Liver (tissue), 3 donors: Measurements from ENCODE around the gene TMEM254.

Experiments used
- CTCF ChIP-seq: fragments of 150-350 bp; IDR thresholded peaks from 2 replicates; pipeline ENCODE4 v1.5.1; 2017; ENCODE audit warnings: improper control_type of control experiment, low read depth, low read length; ENCODE audit not compliant: missing input control
- EGR1 ChIP-seq, 2 donors: IDR thresholded peaks; 2 replicates each; pipeline ENCODE4 v1.6.1; 2016 to 2018; ENCODE audit warnings: antibody characterized with exemption in 2 of 2, low read depth in 2 of 2
- FOXA1 ChIP-seq: IDR thresholded peaks from 2 replicates; pipeline ENCODE4 v1.6.1; 2016; ENCODE audit warnings: antibody characterized with exemption
- JUND ChIP-seq, 2 donors: IDR thresholded peaks; 2 replicates each; pipeline ENCODE4 v1.6.1; 2016; ENCODE audit warnings: antibody characterized with exemption in 2 of 2
- NR2F2 ChIP-seq: IDR thresholded peaks from 2 replicates; pipeline ENCODE4 v1.6.1; 2016; ENCODE audit warnings: antibody characterized with exemption
- RXRA ChIP-seq, 2 donors: IDR thresholded peaks; 2 replicates each; pipeline ENCODE4 v1.6.1; 2017 to 2018; ENCODE audit warnings: antibody characterized with exemption in 2 of 2, mild to moderate bottlenecking in 1 of 2
- TAF1 ChIP-seq: conservative IDR thresholded peaks from 2 replicates; pipeline ENCODE4 v1.6.1; 2016; ENCODE audit warnings: antibody characterized with exemption, mild to moderate bottlenecking
- TF ChIP-seq, protein P1 (sequence below): IDR thresholded peaks from 2 replicates; pipeline ENCODE4 v1.6.1; 2016; ENCODE audit warnings: antibody characterized with exemption
- donor health status: healthy.
- donor health status: healthy.

DNA sequence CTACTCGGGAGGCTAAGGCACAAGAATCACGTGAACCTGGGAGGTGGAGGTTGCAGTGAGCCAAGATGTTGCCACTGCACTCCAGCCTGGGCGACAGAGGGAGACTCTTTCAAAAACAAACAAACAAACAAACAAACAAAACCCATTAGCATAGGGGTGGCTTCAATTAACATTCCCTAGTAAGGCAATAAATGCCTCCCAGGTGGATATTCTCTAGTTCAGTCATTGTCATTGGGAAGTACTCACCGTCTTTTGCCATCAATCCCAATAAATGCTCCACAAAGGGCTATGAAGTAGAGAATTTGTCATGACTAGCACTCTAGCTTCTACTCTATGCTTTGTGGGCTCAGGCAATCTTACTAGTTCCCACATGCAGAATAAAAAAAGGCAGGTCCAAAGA is 11.7 kb upstream of the TMEM254 start:
- TF ChIP-seq FOXA1 (no peak), CTCF (no peak), EGR1 (IDR thresholded peaks at IDR 0.05; ENCODE audit: low read depth in 2 of 2) (no peak), JUND (IDR thresholded peaks at IDR 0.05) (no peak), RXRA (IDR thresholded peaks at IDR 0.05) (no peak), NR2F2 (no peak), TAF1 (no peak)
- TF ChIP-seq, protein P1, sequence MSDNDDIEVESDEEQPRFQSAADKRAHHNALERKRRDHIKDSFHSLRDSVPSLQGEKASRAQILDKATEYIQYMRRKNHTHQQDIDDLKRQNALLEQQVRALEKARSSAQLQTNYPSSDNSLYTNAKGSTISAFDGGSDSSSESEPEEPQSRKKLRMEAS = no peak
